Neural progenitor cell (in vitro differentiated cells): ENCODE data around the gene SCUBE3.

Experiments
- CTCF ChIP-seq: fragments of 200-600 bp; sonication (generic); IDR thresholded peaks from 2 replicates; pipeline ENCODE4 v1.5.1; 2017; ENCODE audit warnings: antibody characterized with exemption, mild to moderate bottlenecking
- EZH2 ChIP-seq: fragments of 200-600 bp; sonication (generic); IDR thresholded peaks from 2 replicates; pipeline ENCODE4 v1.6.1; 2017; ENCODE audit warnings: antibody characterized with exemption, mild to moderate bottlenecking, moderate library complexity
- EZH2phosphoT487 ChIP-seq: fragments of 200-600 bp; sonication (generic); IDR thresholded peaks from 2 replicates; pipeline ENCODE4 v1.6.1; 2017; ENCODE audit warnings: antibody characterized with exemption

GRCh38 chr6:35185302-35185681 is 28.5 kb upstream of the SCUBE3 start:
- no peak for TF ChIP-seq CTCF
- no peak for TF ChIP-seq EZH2phosphoT487
- TF ChIP-seq EZH2, result no peak
